ENCODE measurements around the gene VMP1. TPM values are rescaled to one million over a fixed set of nuclear protein-coding genes. Genes with fewer than 3 reads are reported as not detected.

Gene VMP1
- total RNA-seq, 1 experiment from 2014 or later, result 83.1 TPM

DNA sequence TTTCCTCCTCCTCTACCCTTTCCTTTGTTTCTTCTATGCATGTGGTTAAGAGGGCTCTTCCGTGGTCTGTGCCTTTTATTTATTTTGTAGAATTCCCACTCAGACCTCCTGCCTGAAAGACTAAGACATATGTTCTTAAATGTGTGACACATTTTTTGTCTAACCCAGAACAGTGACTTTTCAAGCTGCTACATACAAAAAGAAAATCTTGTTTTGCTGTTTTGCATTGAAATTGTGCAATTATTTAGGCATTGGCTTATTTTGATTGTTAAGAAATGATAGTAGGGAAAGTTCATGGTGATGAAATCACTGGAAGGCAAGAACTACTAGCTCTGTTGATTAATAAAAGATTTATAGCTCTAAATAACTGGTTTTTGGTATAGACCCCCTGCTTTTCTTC is 108.5 kb downstream of the VMP1 start:
- Histone ChIP-seq H3K23me2 (ENCODE audit: insufficient read length, low read depth, low read length, poor library complexity, severe bottlenecking) (no peaks in the 10 kb centered on the region), H3K4me1 (ENCODE audit: insufficient read depth, low read length) (no peaks in the 10 kb centered on the region), H3K14ac (ENCODE audit: insufficient read depth, low read length) (no peak overlapping the region), H2AFZ (ENCODE audit: low read length) (no peak overlapping the region), H3K23ac (ENCODE audit: insufficient read length, low read depth, low read length) (no peak overlapping the region), H3K4ac (ENCODE audit: low read depth, low read length) (no peak overlapping the region), H4K20me1 (ENCODE audit: control insufficient read depth, insufficient read depth, insufficient read length) (no peaks in the 10 kb centered on the region), H2BK5ac (ENCODE audit: insufficient read length, low read length) (no peak overlapping the region), H3K27ac (ENCODE audit: insufficient read length, low read depth, low read length) (no peak overlapping the region), H2BK20ac (ENCODE audit: low read depth, low read length, poor library complexity, severe bottlenecking) (no peak overlapping the region), H3K79me1 (ENCODE audit: insufficient read depth, low read depth, low read length, poor library complexity, severe bottlenecking) (no peaks in the 10 kb centered on the region), H3K9ac (ENCODE audit: extremely low read depth, insufficient read length, low read length) (no peak overlapping the region), H2AK5ac (ENCODE audit: insufficient read length, low read length) (no peak overlapping the region), H3K56ac (ENCODE audit: insufficient read length, low read depth, low read length) (no peak overlapping the region), H3K18ac (ENCODE audit: insufficient read length, low read depth, low read length) (no peak overlapping the region), H3K27me3 (ENCODE audit: insufficient read depth, low read length) (no peaks in the 10 kb centered on the region), H2BK12ac (ENCODE audit: insufficient read length, low read depth, low read length) (no peak overlapping the region), H3K9me3 (ENCODE audit: control insufficient read depth, low read depth, low read length) (no peaks in the 10 kb centered on the region), H3K4me2 (ENCODE audit: insufficient read depth, insufficient read length, low read length) (no peak overlapping the region), H2BK120ac (ENCODE audit: low read depth, low read length, poor library complexity, severe bottlenecking) (no peak overlapping the region), H3T11ph (ENCODE audit: low read length) (no peak overlapping the region), H2BK15ac (ENCODE audit: low read depth, low read length) (no peak overlapping the region), H4K5ac (ENCODE audit: insufficient read length, low read depth, low read length) (no peak overlapping the region), H3K79me2 (ENCODE audit: insufficient read depth, low read length) (no peaks in the 10 kb centered on the region), H4K8ac (replicated peaks; ENCODE audit: insufficient read length, low read depth, low read length) (no peak overlapping the region), H4K91ac (ENCODE audit: insufficient read length, low read depth, low read length) (no peak overlapping the region)
- H3K27me3 Mint-ChIP-seq (ENCODE audit: low read depth), result no peaks in the 10 kb centered on the region
- DNase-seq, result no peak
- no peak overlapping the region for H3K4me3 Mint-ChIP-seq
- H3K4me1 Mint-ChIP-seq, result no peaks in the 10 kb centered on the region
- H3K36me3 Mint-ChIP-seq (ENCODE audit: insufficient read depth in 1 of 3, low read depth in 3 of 3), result peaks cover 0 to 19% (median 13%) of the 10 kb centered on the region in 3 experiments; a peak in 5 of 7 replicates
- no peak overlapping the region for H3K27ac Mint-ChIP-seq
- no peak for TF ChIP-seq CTCF (conservative IDR thresholded peaks at IDR 0.05)
- H3K9me3 Mint-ChIP-seq, result no peaks in the 10 kb centered on the region
- WGBS (ENCODE audit: extremely low coverage, insufficient read length, low lambda C conversion rate), result no CpG with 5 or more reads among the region's 1 CpG

Data from H9 (cell line).